Uterus (tissue), 4 donors: Measurements from ENCODE around the gene ADAMTS4. TPM values are rescaled to one million over a fixed set of nuclear protein-coding genes. Genes with fewer than 3 reads are reported as not detected.

Experiments used
- DNase-seq, 2 donors: peaks; one replicate each; pipeline ENCODE4 v3.0.0-alpha.2; 2019 to 2020
- H3K27ac ChIP-seq, 2 donors: fragments of 200-600 bp; sonication (generic); 1 replicate in 1 of 2; 2 replicates in 1 of 2; pipeline ENCODE4 v1.5.1; 2016 to 2018
- H3K27me3 ChIP-seq, 2 donors: fragments of 200-600 bp; sonication (generic); one replicate each; pipeline ENCODE4 v1.5.1; 2018 to 2019; ENCODE audit warnings: control low read depth in 1 of 2
- H3K36me3 ChIP-seq, 2 donors: fragments of 200-600 bp; sonication (generic); one replicate each; pipeline ENCODE4 v1.5.1; 2019; ENCODE audit warnings: control low read depth in 1 of 2
- H3K4me1 ChIP-seq, 2 donors: fragments of 200-600 bp; sonication (generic); one replicate each; pipeline ENCODE4 v1.5.1; 2018 to 2019; ENCODE audit warnings: control low read depth in 1 of 2
- H3K4me3 ChIP-seq, 2 donors: fragments of 200-600 bp; sonication (generic); 1 replicate in 1 of 2; 2 replicates in 1 of 2; pipeline ENCODE4 v1.5.1; 2018 to 2019; ENCODE audit warnings: mild to moderate bottlenecking in 1 of 2
- H3K9me3 ChIP-seq, 2 donors: fragments of 200-600 bp; sonication (generic); one replicate each; pipeline ENCODE4 v1.5.1; 2019; ENCODE audit warnings: control low read depth in 1 of 2
- CTCF ChIP-seq, 4 experiments: fragments of 200-600 bp in 2 of 4; fragments of 450-650 bp in 2 of 4; sonication (generic) in 2 of 4; IDR thresholded peaks; one replicate each; pipeline ENCODE4 v1.5.1; 2016 to 2019; ENCODE audit warnings: antibody characterized with exemption in 4 of 4, mild to moderate bottlenecking in 2 of 4, moderate library complexity in 1 of 4
- POLR2A ChIP-seq, 2 donors: fragments of 450-650 bp; IDR thresholded peaks; one replicate each; pipeline ENCODE4 v1.6.1; 2016; ENCODE audit warnings: antibody characterized with exemption in 2 of 2, mild to moderate bottlenecking in 1 of 2, moderate library complexity in 1 of 2
- intact Hi-C: fragments of 100-400 bp; cut with DNase I; formaldehyde crosslinking; loops from one replicate; pipeline ENCODE4 v1.15.1; 2023; ENCODE audit warnings: low total_unique reads
- total RNA-seq, 4 donors: library from RNA; depleted of rRNA in 3 of 4; stranded (reverse); fragments of >200 nt in 3 of 4; gene quantifications; one replicate each; pipeline versions ENCODE4 v1.1.0 to v1.2.4, GENCODE V29; 2014 to 2023
- donor health status: DM: yes; HTN: yes; CAD: no.

Gene ADAMTS4
- total RNA-seq, 4 donors from 2014 or later: 1.3 to 41.5 (median 10.9) TPM

DNA sequence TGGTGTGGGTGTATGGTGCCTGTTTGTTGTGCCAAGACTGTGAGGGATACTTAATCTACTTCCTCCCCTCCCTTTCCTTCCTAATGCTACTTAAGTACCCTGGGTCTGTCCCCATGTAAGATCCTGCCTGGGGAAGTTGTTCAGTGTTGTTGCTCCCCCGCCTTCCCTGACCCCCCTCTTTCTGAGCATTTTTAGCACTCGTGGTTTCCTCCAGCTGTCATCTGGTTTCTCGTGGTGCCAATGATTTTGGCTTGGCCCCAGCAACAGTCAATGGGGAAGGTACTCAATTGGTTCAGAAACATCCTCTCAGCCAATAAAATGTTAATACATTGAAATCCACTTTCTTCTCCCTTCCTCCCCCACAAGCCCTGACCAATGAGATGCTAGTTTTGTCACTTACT is 13.6 kb downstream of the ADAMTS4 start:
- no peak overlapping the region for H3K4me3 ChIP-seq
- no peaks in the 10 kb centered on the region for H3K36me3 ChIP-seq
- H3K4me1 ChIP-seq: no peaks in the 10 kb centered on the region
- intact Hi-C loops: no loop called here
- H3K27ac ChIP-seq: peak overlapping the region; percentile 55 to 66
- TF ChIP-seq CTCF (IDR thresholded peaks at IDR 0.05): no peak
- no peak for TF ChIP-seq POLR2A (IDR thresholded peaks at IDR 0.05)
- H3K27me3 ChIP-seq: no peaks in the 10 kb centered on the region
- DNase-seq: peak in 1 of 2 donors; percentile 79
- no peaks in the 10 kb centered on the region for H3K9me3 ChIP-seq

DNA sequence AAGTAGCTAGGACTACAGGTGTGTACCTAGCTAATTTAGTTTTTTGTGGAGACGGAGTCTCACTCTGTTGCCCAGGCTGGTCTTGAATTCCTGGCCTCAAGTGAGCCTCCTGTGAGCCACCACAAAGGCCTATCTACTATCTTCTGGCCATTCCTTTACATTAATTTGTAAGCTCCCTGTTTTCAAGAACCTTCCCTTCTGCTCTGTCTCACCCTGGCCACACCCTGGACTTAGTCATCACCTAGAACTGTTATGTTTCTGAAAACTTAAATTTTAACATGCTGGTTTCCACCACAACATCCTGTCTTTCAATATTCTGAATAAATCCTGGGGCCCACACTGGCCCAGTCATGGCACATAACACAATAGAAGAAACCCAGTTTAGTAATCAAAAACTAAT is 16.6 kb downstream of the ADAMTS4 start:
- no peak for TF ChIP-seq POLR2A (IDR thresholded peaks at IDR 0.05)
- no peak for TF ChIP-seq CTCF (IDR thresholded peaks at IDR 0.05)
- Histone ChIP-seq H3K36me3 (no peaks in the 10 kb centered on the region), H3K27me3 (no peaks in the 10 kb centered on the region), H3K4me1 (no peaks in the 10 kb centered on the region), H3K27ac (no peak overlapping the region), H3K4me3 (no peak overlapping the region), H3K9me3 (no peaks in the 10 kb centered on the region)
- DNase-seq: no peak
- intact Hi-C loops: no loop called here

GRCh38 chr1:161180639-161181038 is 18.2 kb downstream of the ADAMTS4 start:
- no peaks in the 10 kb centered on the region for H3K36me3 ChIP-seq
- no peak overlapping the region for H3K4me3 ChIP-seq
- peaks cover 0 to 8% of the 10 kb centered on the region in 2 donors for H3K4me1 ChIP-seq
- H3K27me3 ChIP-seq: no peaks in the 10 kb centered on the region
- H3K9me3 ChIP-seq: no peaks in the 10 kb centered on the region
- H3K27ac ChIP-seq: no peak overlapping the region
- TF ChIP-seq CTCF (IDR thresholded peaks at IDR 0.05): peak in 1 of 4 experiments; percentile 12
- no peak for TF ChIP-seq POLR2A (IDR thresholded peaks at IDR 0.05)
- intact Hi-C loops: no loop called here
- DNase-seq: no peak

- Histone ChIP-seq H3K27ac (no peak overlapping the region), H3K9me3 (no peaks in the 10 kb centered on the region), H3K36me3 (no peaks in the 10 kb centered on the region), H3K4me3 (no peak overlapping the region), H3K27me3 (no peaks in the 10 kb centered on the region), H3K4me1 (peaks cover 0 to 8% of the 10 kb centered on the region in 2 donors)
- DNase-seq: no peak
- intact Hi-C loops: no loop called here
- TF ChIP-seq CTCF (IDR thresholded peaks at IDR 0.05) (no peak), POLR2A (IDR thresholded peaks at IDR 0.05) (no peak)
Measured at GRCh38 chr1:161179698-161180097, 19.2 kb downstream of the ADAMTS4 start.

- no peaks in the 10 kb centered on the region for H3K27me3 ChIP-seq
- peak overlapping the region; percentile 89 to 92 for H3K27ac ChIP-seq
- peak overlapping the region; percentile 64 to 89 for H3K4me3 ChIP-seq
- intact Hi-C loops: no loop called here
- no peak for DNase-seq
- no peaks in the 10 kb centered on the region for H3K9me3 ChIP-seq
- H3K36me3 ChIP-seq: no peaks in the 10 kb centered on the region
- H3K4me1 ChIP-seq: peaks cover 0 to 13% of the 10 kb centered on the region in 2 donors
- no peak for TF ChIP-seq CTCF (IDR thresholded peaks at IDR 0.05)
- no peak for TF ChIP-seq POLR2A (IDR thresholded peaks at IDR 0.05)
Measured at GRCh38 chr1:161177936-161178244, 21.0 kb downstream of the ADAMTS4 start.
